ENCODE measurements around the gene LRRC45.

Gene LRRC45

GRCh38 chr17:82016061-82016874 is 6.8 kb upstream of the LRRC45 start:
- in situ Hi-C loops (cut with MboI; ENCODE audit: low pct_unique_long_range_greater_than_20kb, low sequenced_read_pairs): no loop called here

GRCh38 chr17:82016875-82017459 is 6.1 kb upstream of the LRRC45 start:
- in situ Hi-C loops (cut with MboI; ENCODE audit: low pct_unique_long_range_greater_than_20kb, low sequenced_read_pairs): no loop called here
- DNase-seq: no peak

More at GRCh38 chr17:82016061-82016874, 6.8 kb upstream of the LRRC45 start:
- DNase-seq: no peak

GRCh38 chr17:82017612-82018151 is 5.4 kb upstream of the LRRC45 start:
- in situ Hi-C loops (cut with MboI; ENCODE audit: low pct_unique_long_range_greater_than_20kb, low sequenced_read_pairs): no loop called here
- no peak for DNase-seq

GRCh38 chr17:82018152-82018988 is 4.7 kb upstream of the LRRC45 start:
- DNase-seq: no peak

GRCh38 chr17:82018989-82019689 is 4.0 kb upstream of the LRRC45 start:
- in situ Hi-C loops (cut with MboI; ENCODE audit: low pct_unique_long_range_greater_than_20kb, low sequenced_read_pairs): no loop called here
- no peak for DNase-seq

More at GRCh38 chr17:82018152-82018988, 4.7 kb upstream of the LRRC45 start:
- in situ Hi-C loops (cut with MboI; ENCODE audit: low pct_unique_long_range_greater_than_20kb, low sequenced_read_pairs): no loop called here

GRCh38 chr17:82019690-82020571 is 3.2 kb upstream of the LRRC45 start:
- peak; percentile 68 for DNase-seq
- in situ Hi-C loops (cut with MboI; ENCODE audit: low pct_unique_long_range_greater_than_20kb, low sequenced_read_pairs): no loop called here

GRCh38 chr17:82020572-82021106 is 2.5 kb upstream of the LRRC45 start:
- DNase-seq: no peak
- in situ Hi-C loops (cut with MboI; ENCODE audit: low pct_unique_long_range_greater_than_20kb, low sequenced_read_pairs): no loop called here

- in situ Hi-C loops (cut with MboI; ENCODE audit: low pct_unique_long_range_greater_than_20kb, low sequenced_read_pairs): no loop called here
- peak; percentile 57 for DNase-seq
Observed at GRCh38 chr17:82021107-82021899, 1.8 kb upstream of the LRRC45 start.

- DNase-seq: no peak
- in situ Hi-C loops (cut with MboI; ENCODE audit: low pct_unique_long_range_greater_than_20kb, low sequenced_read_pairs): no loop called here
Observed at GRCh38 chr17:82021900-82022309, 1.2 kb upstream of the LRRC45 start.

GRCh38 chr17:82022310-82022980 is 660 bp upstream of the LRRC45 start, which contains the start of gene CENPX:
Gene CENPX (minus strand): TSS chr17:82022878. CDS start chr17:82022861, 17 bp downstream.
- DNase-seq: no peak
- in situ Hi-C loops (cut with MboI; ENCODE audit: low pct_unique_long_range_greater_than_20kb, low sequenced_read_pairs): no loop called here

- peak; percentile 52 for DNase-seq
- in situ Hi-C loops (cut with MboI; ENCODE audit: low pct_unique_long_range_greater_than_20kb, low sequenced_read_pairs): no loop called here
Observed at GRCh38 chr17:82023447-82024241, 539 bp downstream of the LRRC45 start.

- in situ Hi-C loops (cut with MboI; ENCODE audit: low pct_unique_long_range_greater_than_20kb, low sequenced_read_pairs): no loop called here
- DNase-seq: no peak
Observed at GRCh38 chr17:82024859-82025258, 1.8 kb downstream of the LRRC45 start.

GRCh38 chr17:82025401-82026107 is 2.4 kb downstream of the LRRC45 start:
- no peak for DNase-seq
- in situ Hi-C loops (cut with MboI; ENCODE audit: low pct_unique_long_range_greater_than_20kb, low sequenced_read_pairs): no loop called here

GRCh38 chr17:82028246-82028645 is 5.1 kb downstream of the LRRC45 start:
- in situ Hi-C loops (cut with MboI; ENCODE audit: low pct_unique_long_range_greater_than_20kb, low sequenced_read_pairs): no loop called here
- DNase-seq: no peak

- DNase-seq: no peak
- in situ Hi-C loops (cut with MboI; ENCODE audit: low pct_unique_long_range_greater_than_20kb, low sequenced_read_pairs): no loop called here
Observed at GRCh38 chr17:82028966-82029365, 5.9 kb downstream of the LRRC45 start.

Measured in KBM-7 (cell line).